CD4-positive, CD25-positive, alpha-beta regulatory T cell (primary cell): Measurements from ENCODE around the gene ARMC5. TPM values are rescaled to one million over a fixed set of nuclear protein-coding genes. Genes with fewer than 3 reads are reported as not detected.

Source experiments
- ATAC-seq, 2 donors: fragments of 150-1000 bp; cut with Tn5 transposase; one replicate each; pipeline ENCODE4 v1.10.0; 2021; ENCODE audit warnings: low read depth in 2 of 2, moderate number of reproducible peaks in 2 of 2, moderate library complexity in 1 of 2
- DNase-seq, 3 donors: peaks; one replicate each; pipeline versions ENCODE4 v3.0.0 to v3.0.0-alpha.2; 2012 to 2022; ENCODE audit warnings: mixed read lengths in 1 of 3
- H3K27ac ChIP-seq: one replicate; pipeline ENCODE4 v1.7.0; 2013; ENCODE audit warnings: mild to moderate bottlenecking, low read length; ENCODE audit not compliant: insufficient read depth, poor library complexity, severe bottlenecking
- H3K27me3 ChIP-seq: one replicate; pipeline ENCODE4 v1.7.0; 2013; ENCODE audit warnings: low read length; ENCODE audit not compliant: control insufficient read depth, insufficient read depth
- H3K36me3 ChIP-seq: one replicate; pipeline ENCODE4 v1.7.0; 2013; ENCODE audit warnings: mild to moderate bottlenecking, low read length, moderate library complexity; ENCODE audit not compliant: control insufficient read depth, insufficient read depth
- H3K4me1 ChIP-seq: 2 replicates; pipeline ENCODE4 v1.7.0; 2013; ENCODE audit warnings: mild to moderate bottlenecking, low read length; ENCODE audit not compliant: insufficient read depth, control insufficient read depth, poor library complexity, severe bottlenecking
- H3K4me3 ChIP-seq: one replicate; pipeline ENCODE4 v1.7.0; 2013; ENCODE audit warnings: low read depth, mild to moderate bottlenecking, low read length, moderate library complexity
- H3K9me3 ChIP-seq, 2 experiments: 1 replicate in 1 of 2; 2 replicates in 1 of 2; pipeline ENCODE4 v1.7.0; 2013; ENCODE audit warnings: low read length in 2 of 2, mild to moderate bottlenecking in 1 of 2, moderate library complexity in 1 of 2; ENCODE audit not compliant: control insufficient read depth in 2 of 2
- H3K27ac Mint-ChIP-seq, 3 donors: one replicate each; pipeline ENCODE4 v1.8.0; 2020 to 2022; ENCODE audit warnings: mild to moderate bottlenecking in 3 of 3, mixed read lengths in 3 of 3, moderate library complexity in 2 of 3
- H3K27me3 Mint-ChIP-seq: one replicate; pipeline ENCODE4 v1.8.0; 2022; ENCODE audit warnings: mild to moderate bottlenecking, mixed read lengths
- H3K36me3 Mint-ChIP-seq: one replicate; pipeline ENCODE4 v1.8.0; 2020; ENCODE audit warnings: mixed read lengths
- H3K4me1 Mint-ChIP-seq, 4 donors: one replicate each; pipeline ENCODE4 v1.8.0; 2020 to 2022; ENCODE audit warnings: mixed read lengths in 4 of 4, mild to moderate bottlenecking in 1 of 4
- H3K4me3 Mint-ChIP-seq, 4 donors: one replicate each; pipeline ENCODE4 v1.8.0; 2020 to 2022; ENCODE audit warnings: mild to moderate bottlenecking in 4 of 4, mixed read lengths in 4 of 4, moderate library complexity in 3 of 4
- H3K9me3 Mint-ChIP-seq, 7 donors: one replicate each; pipeline ENCODE4 v1.8.0; 2020 to 2022; ENCODE audit warnings: mixed read lengths in 7 of 7, mild to moderate bottlenecking in 3 of 7, moderate library complexity in 2 of 7
- polyA plus RNA-seq, 4 donors: library from polyadenylated mRNA; unstranded; fragments of 300-500 nt; fragmentation: Illumina TruSeq; gene quantifications; one replicate each; pipeline ENCODE4 v1.2.3, GENCODE V29; 2021
- total RNA-seq: library from RNA; stranded (reverse); gene quantifications from one replicate; pipeline ENCODE4 v1.2.3, GENCODE V29; 2022

The ARMC5 gene
- total and polyA plus RNA-seq, 5 donors from 2014 or later: 4.0 to 11.4 (median 5.8) TPM

- H3K9me3 Mint-ChIP-seq: no peaks in the 10 kb centered on the region
- H3K27ac ChIP-seq: peak overlapping the region; percentile 99
- peak overlapping the region; percentile 97 to 100 (median 99) for H3K27ac Mint-ChIP-seq
- H3K36me3 ChIP-seq: peaks cover 8% of the 10 kb centered on the region
- peaks cover 18 to 53% (median 34%) of the 10 kb centered on the region in 4 donors for H3K4me1 Mint-ChIP-seq
- DNase-seq (peak; percentile 99 to 100 (median 100)), ATAC-seq (peak; percentile 80 to 83)
- H3K27me3 Mint-ChIP-seq: no peaks in the 10 kb centered on the region
- peaks cover 51% of the 10 kb centered on the region for H3K4me1 ChIP-seq
- peak overlapping the region; percentile 94 to 99 (median 96) for H3K4me3 Mint-ChIP-seq
- peaks cover 11% of the 10 kb centered on the region for H3K36me3 Mint-ChIP-seq
- no peaks in the 10 kb centered on the region for H3K27me3 ChIP-seq
- H3K9me3 ChIP-seq: no peaks in the 10 kb centered on the region
- peak overlapping the region; percentile 87 for H3K4me3 ChIP-seq
Measured at GRCh38 chr16:31459687-31460581, 633 bp downstream of the ARMC5 start.

GRCh38 chr16:31460582-31461002 lies 1.3 kb downstream of the ARMC5 start:
- no peak for ATAC-seq
- peaks cover 45% of the 10 kb centered on the region for H3K4me1 ChIP-seq
- H3K27ac ChIP-seq: peak overlapping the region; percentile 99
- H3K27me3 Mint-ChIP-seq: no peaks in the 10 kb centered on the region
- no peaks in the 10 kb centered on the region for H3K9me3 Mint-ChIP-seq
- peak overlapping the region; percentile 87 for H3K4me3 ChIP-seq
- peaks cover 16 to 46% (median 28%) of the 10 kb centered on the region in 4 donors for H3K4me1 Mint-ChIP-seq
- H3K36me3 Mint-ChIP-seq: peaks cover 16% of the 10 kb centered on the region
- peak overlapping the region in 2 of 3 donors; percentile 97 to 99 for H3K27ac Mint-ChIP-seq
- no peaks in the 10 kb centered on the region for H3K9me3 ChIP-seq
- H3K4me3 Mint-ChIP-seq: peak overlapping the region; percentile 92 to 99 (median 94)
- H3K27me3 ChIP-seq: no peaks in the 10 kb centered on the region
- H3K36me3 ChIP-seq: peaks cover 8% of the 10 kb centered on the region
- DNase-seq: peak in 2 of 3 donors; percentile 48 to 80

- no peak for ATAC-seq
- no peak for DNase-seq
- Mint-ChIP-seq H3K4me3 (peak overlapping the region in 3 of 4 donors; percentile 48 to 99 (median 58)), H3K9me3 (no peaks in the 10 kb centered on the region), H3K27me3 (no peaks in the 10 kb centered on the region), H3K36me3 (peaks cover 13% of the 10 kb centered on the region), H3K4me1 (peaks cover 13 to 40% (median 24%) of the 10 kb centered on the region in 4 donors), H3K27ac (peak overlapping the region in 2 of 3 donors; percentile 74 to 99)
- H3K4me3 ChIP-seq: no peak overlapping the region
- H3K9me3 ChIP-seq: no peaks in the 10 kb centered on the region
- H3K27ac ChIP-seq: peak overlapping the region; percentile 99
- peaks cover 37% of the 10 kb centered on the region for H3K4me1 ChIP-seq
- H3K36me3 ChIP-seq: peaks cover 8% of the 10 kb centered on the region
- H3K27me3 ChIP-seq: no peaks in the 10 kb centered on the region
Measured at GRCh38 chr16:31461201-31461920, 2.1 kb downstream of the ARMC5 start.

GRCh38 chr16:31461921-31462804 lies 2.9 kb downstream of the ARMC5 start:
- ATAC-seq: no peak
- peaks cover 13 to 34% (median 22%) of the 10 kb centered on the region in 4 donors for H3K4me1 Mint-ChIP-seq
- Histone ChIP-seq H3K27me3 (no peaks in the 10 kb centered on the region), H3K9me3 (no peaks in the 10 kb centered on the region), H3K27ac (no peak overlapping the region), H3K36me3 (peaks cover 8% of the 10 kb centered on the region), H3K4me1 (peaks cover 34% of the 10 kb centered on the region), H3K4me3 (no peak overlapping the region)
- H3K36me3 Mint-ChIP-seq: peaks cover 18% of the 10 kb centered on the region
- H3K9me3 Mint-ChIP-seq: no peaks in the 10 kb centered on the region
- H3K4me3 Mint-ChIP-seq: no peak overlapping the region
- H3K27me3 Mint-ChIP-seq: no peaks in the 10 kb centered on the region
- no peak for DNase-seq
- H3K27ac Mint-ChIP-seq: peak overlapping the region in 2 of 3 donors; percentile 32 to 42

GRCh38 chr16:31464348-31464769 lies 5.1 kb downstream of the ARMC5 start:
- no peak overlapping the region for H3K4me3 Mint-ChIP-seq
- peaks cover 11 to 30% (median 20%) of the 10 kb centered on the region in 4 donors for H3K4me1 Mint-ChIP-seq
- H3K36me3 Mint-ChIP-seq: peaks cover 20% of the 10 kb centered on the region
- Histone ChIP-seq H3K27me3 (no peaks in the 10 kb centered on the region), H3K4me1 (peaks cover 21% of the 10 kb centered on the region), H3K36me3 (peaks cover 8% of the 10 kb centered on the region), H3K9me3 (no peaks in the 10 kb centered on the region), H3K27ac (no peak overlapping the region), H3K4me3 (no peak overlapping the region)
- no peak for ATAC-seq
- no peak overlapping the region for H3K27ac Mint-ChIP-seq
- no peak for DNase-seq
- H3K27me3 Mint-ChIP-seq: no peaks in the 10 kb centered on the region
- H3K9me3 Mint-ChIP-seq: peaks cover 0 to 3% (median 0%) of the 10 kb centered on the region in 7 donors

- Histone ChIP-seq H3K4me1 (peaks cover 20% of the 10 kb centered on the region), H3K9me3 (no peaks in the 10 kb centered on the region), H3K27ac (no peak overlapping the region), H3K27me3 (no peaks in the 10 kb centered on the region), H3K36me3 (peaks cover 8% of the 10 kb centered on the region), H3K4me3 (no peak overlapping the region)
- DNase-seq (no peak), ATAC-seq (no peak)
- H3K36me3 Mint-ChIP-seq: peaks cover 20% of the 10 kb centered on the region
- peaks cover 0 to 3% (median 0%) of the 10 kb centered on the region in 7 donors for H3K9me3 Mint-ChIP-seq
- peak overlapping the region in 1 of 4 donors; percentile 44 for H3K4me3 Mint-ChIP-seq
- H3K27ac Mint-ChIP-seq: no peak overlapping the region
- H3K27me3 Mint-ChIP-seq: no peaks in the 10 kb centered on the region
- H3K4me1 Mint-ChIP-seq: peaks cover 10 to 28% (median 20%) of the 10 kb centered on the region in 4 donors
Measured at GRCh38 chr16:31464781-31465260, 5.5 kb downstream of the ARMC5 start.
